ENCODE results near the gene KLF14.

The KLF14 gene

GRCh38 chr7:130752424-130752823 is 18.4 kb upstream of the KLF14 start:
- no peak for TF ChIP-seq CTCF (IDR thresholded peaks at IDR 0.05; ENCODE audit: low read depth, low read length)
- H3K4me3 ChIP-seq (ENCODE audit: low read depth, low read length), result no peak overlapping the region

GRCh38 chr7:130750755-130751154 is 16.7 kb upstream of the KLF14 start:
- no peak overlapping the region for H3K4me3 ChIP-seq (ENCODE audit: low read depth, low read length)
- no peak for TF ChIP-seq CTCF (IDR thresholded peaks at IDR 0.05; ENCODE audit: low read depth, low read length)

GRCh38 chr7:130748531-130749389 is 14.8 kb upstream of the KLF14 start:
- TF ChIP-seq CTCF (IDR thresholded peaks at IDR 0.05; ENCODE audit: low read depth, low read length), result no peak
- no peak overlapping the region for H3K4me3 ChIP-seq (ENCODE audit: low read depth, low read length)

- TF ChIP-seq CTCF (IDR thresholded peaks at IDR 0.05; ENCODE audit: low read depth, low read length), result no peak
- no peak overlapping the region for H3K4me3 ChIP-seq (ENCODE audit: low read depth, low read length)
Observed at GRCh38 chr7:130741331-130741995, 7.5 kb upstream of the KLF14 start.

- H3K4me3 ChIP-seq (ENCODE audit: low read depth, low read length), result no peak overlapping the region
- no peak for TF ChIP-seq CTCF (IDR thresholded peaks at IDR 0.05; ENCODE audit: low read depth, low read length)
Observed at GRCh38 chr7:130740606-130741005, 6.6 kb upstream of the KLF14 start.

GRCh38 chr7:130736298-130736900 is 2.4 kb upstream of the KLF14 start:
- no peak for TF ChIP-seq CTCF (IDR thresholded peaks at IDR 0.05; ENCODE audit: low read depth, low read length)
- H3K4me3 ChIP-seq (ENCODE audit: low read depth, low read length), result no peak overlapping the region
